Ovary (tissue), 9 donors: ENCODE results near the gene TRIP4. TPM values are rescaled to one million over a fixed set of nuclear protein-coding genes. Genes with fewer than 3 reads are reported as not detected.

Experiments used
- DNase-seq, 5 donors: peaks; one replicate each; pipeline ENCODE4 v3.0.0-alpha.2; 2019 to 2020
- H3K27ac ChIP-seq, 2 donors: fragments of 200-600 bp; one replicate each; pipeline versions ENCODE4 v1.5.1 to v1.8.0; 2019 to 2022
- H3K27me3 ChIP-seq: fragments of 200-600 bp; one replicate; pipeline ENCODE4 v1.8.0; 2022
- H3K36me3 ChIP-seq: fragments of 200-600 bp; sonication (generic); one replicate; pipeline ENCODE4 v1.5.1; 2019
- H3K4me1 ChIP-seq: one replicate; pipeline ENCODE4 v1.8.1; 2013; ENCODE audit warnings: mild to moderate bottlenecking, moderate library complexity; ENCODE audit not compliant: insufficient read depth
- H3K4me3 ChIP-seq: fragments of 200-600 bp; sonication (generic); one replicate; pipeline ENCODE4 v1.5.1; 2017
- H3K9me3 ChIP-seq, 2 donors: fragments of 200-600 bp in 1 of 2; sonication (generic) in 1 of 2; one replicate each; pipeline versions ENCODE4 v1.5.1 to v1.8.1; 2013 to 2019; ENCODE audit warnings: mild to moderate bottlenecking in 1 of 2, moderate library complexity in 1 of 2
- CTCF ChIP-seq, 3 donors: fragments of 450-650 bp in 2 of 3; fragments of 200-600 bp in 1 of 3; IDR thresholded peaks; one replicate each; pipeline versions ENCODE4 v1.5.1 to v1.8.0; 2016 to 2022; ENCODE audit warnings: antibody characterized with exemption in 3 of 3, mild to moderate bottlenecking in 1 of 3
- EP300 ChIP-seq: sonication (generic); formaldehyde crosslinking; IDR thresholded peaks from one replicate; pipeline ENCODE4 v1.6.1; 2017; ENCODE audit warnings: antibody characterized with exemption
- POLR2A ChIP-seq: fragments of 450-650 bp; IDR thresholded peaks from one replicate; pipeline ENCODE4 v1.6.1; 2017; ENCODE audit warnings: antibody characterized with exemption, mild to moderate bottlenecking, moderate library complexity
- WGBS, 3 donors: extraction: QIAGEN DNeasy Blood & Tissue Kit in 1 of 3; methylation state at CpG; one replicate each; pipeline versions ENCODE4 v1.1.5 to v1.1.7; 2013 to 2017; 5-methylcytosine and 5-hydroxymethylcytosine counted together
- intact Hi-C, 4 donors: fragments of 100-400 bp; cut with DNase I; formaldehyde crosslinking; loops; one replicate each; pipeline versions ENCODE4 v1.11.0 to v1.15.1; 2022 to 2023
- polyA plus RNA-seq, 2 donors: library from polyadenylated mRNA; stranded (reverse); fragments of 200-250 nt in 1 of 2; fragments of 350-450 nt in 1 of 2; fragmentation: Illumina TruSeq in 1 of 2; extraction: RNeasy Lipid Tissue Mini Kit (QIAGEN cat#74804) in 1 of 2; gene quantifications; one replicate each; pipeline ENCODE4 v1.2.3, GENCODE V29; 2013 to 2014
- total RNA-seq, 7 donors: library from RNA; depleted of rRNA in 2 of 7; stranded (reverse); fragments of >200 nt in 2 of 7; fragmentation: NEBNext Ultra II Directional in 3 of 7; extraction: Animal tissue kit (Norgen Biotek cat#: 25700) in 3 of 7; gene quantifications; one replicate each; pipeline versions ENCODE4 v1.1.0 to v1.2.4, GENCODE V29; 2016 to 2023
- donor health status: DM: no; HTN: no; CAD: no; lungs with moderate emphysema.
- donor health status: DM: no; HTN: no; CAD: no.
- donor health status: Bipolar disorder and iron deficiency.
- donor health status: DM: yes; HTN: yes; CAD: no.
- donor health status: DM: no; HTN: no; CAD: no.
- donor health status: DM: yes; HTN: yes; CAD: no.

The TRIP4 gene
- total and polyA plus RNA-seq, 9 donors, result 7.4 to 24.0 (median 18.6) TPM

DNA sequence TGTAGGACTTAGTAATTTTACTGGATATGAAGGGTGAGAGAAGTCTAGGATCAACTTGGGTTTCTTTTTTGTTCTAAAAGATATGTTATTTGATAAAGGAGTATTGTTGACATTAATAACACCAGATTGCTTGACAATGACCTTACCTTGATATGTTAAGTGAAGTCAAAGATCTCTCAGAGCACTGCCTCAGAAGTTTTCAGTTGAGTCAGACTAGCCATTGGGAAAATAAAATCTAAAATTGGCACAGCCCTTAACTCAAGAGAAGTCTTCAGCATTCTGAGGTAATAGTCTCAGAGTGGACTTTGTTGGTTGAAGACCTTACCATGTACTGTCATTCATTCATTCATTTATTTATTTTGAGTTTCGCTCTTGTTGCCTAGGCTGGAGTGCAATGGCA, 50.3 kb downstream of the TRIP4 start:
- intact Hi-C loops, result no loop called here

GRCh38 chr15:64438653-64439447, 51.2 kb downstream of the TRIP4 start:
- Histone ChIP-seq H3K4me3 (no peak overlapping the region), H3K4me1 (no peaks in the 10 kb centered on the region), H3K9me3 (no peaks in the 10 kb centered on the region), H3K27me3 (no peaks in the 10 kb centered on the region), H3K27ac (no peak overlapping the region), H3K36me3 (no peaks in the 10 kb centered on the region)
- WGBS, 3 donors, result 81 to 85% (median 83%) methylated on average over 6 of the region's 6 CpGs
- DNase-seq, result no peak
- intact Hi-C loops, result no loop called here
- TF ChIP-seq EP300, result no peak
- TF ChIP-seq POLR2A, result no peak
- no peak for TF ChIP-seq CTCF (IDR thresholded peaks at IDR 0.05)

More for the DNA sequence above, 50.3 kb downstream of the TRIP4 start:
- WGBS, 3 donors, result 98 to 100% (median 100%) methylated on average over 1 of the region's 1 CpG
- H3K9me3 ChIP-seq, result no peaks in the 10 kb centered on the region
- H3K4me1 ChIP-seq, result no peaks in the 10 kb centered on the region
- no peaks in the 10 kb centered on the region for H3K27me3 ChIP-seq
- H3K27ac ChIP-seq, result no peak overlapping the region
- DNase-seq, result no peak
- no peak overlapping the region for H3K4me3 ChIP-seq
- TF ChIP-seq CTCF (IDR thresholded peaks at IDR 0.05) (no peak), POLR2A (no peak), EP300 (no peak)
- no peaks in the 10 kb centered on the region for H3K36me3 ChIP-seq

GRCh38 chr15:64441852-64442251, 54.2 kb downstream of the TRIP4 start:
- DNase-seq, result no peak
- intact Hi-C loops, result loop anchor here in 1 of 4 donors (10.0 kb wide), 1 partner anchor 233 kb away; no protein-coding TSS in a partner anchor
- no peak for TF ChIP-seq POLR2A
- no peak for TF ChIP-seq EP300
- TF ChIP-seq CTCF (IDR thresholded peaks at IDR 0.05), result no peak
- H3K4me1 ChIP-seq, result no peaks in the 10 kb centered on the region
- no peaks in the 10 kb centered on the region for H3K9me3 ChIP-seq
- H3K36me3 ChIP-seq, result no peaks in the 10 kb centered on the region
- H3K4me3 ChIP-seq, result no peak overlapping the region
- H3K27me3 ChIP-seq, result no peaks in the 10 kb centered on the region
- 94 to 96% (median 96%) methylated on average over 3 of the region's 3 CpGs for WGBS, 3 donors
- no peak overlapping the region for H3K27ac ChIP-seq

GRCh38 chr15:64443016-64443415, 55.4 kb downstream of the TRIP4 start:
- no peaks in the 10 kb centered on the region for H3K4me1 ChIP-seq
- no peak for TF ChIP-seq CTCF (IDR thresholded peaks at IDR 0.05)
- TF ChIP-seq EP300, result no peak
- no peak for TF ChIP-seq POLR2A
- no peak for DNase-seq
- H3K27me3 ChIP-seq, result no peaks in the 10 kb centered on the region
- WGBS, 3 donors, result 70 to 91% (median 87%) methylated on average over 2 of the region's 2 CpGs
- H3K4me3 ChIP-seq, result no peak overlapping the region
- no peaks in the 10 kb centered on the region for H3K36me3 ChIP-seq
- H3K9me3 ChIP-seq, result no peaks in the 10 kb centered on the region
- intact Hi-C loops, result loop anchor here in 1 of 4 donors (10.0 kb wide), 1 partner anchor 232 kb away; no protein-coding TSS in a partner anchor
- no peak overlapping the region for H3K27ac ChIP-seq
